GM12891 (cell line): ENCODE results near the gene FHIT.
A peak's percentile ranks its signal among the peaks of the same experiment; 100 is the strongest.

Source experiments
- DNase-seq: peaks from one replicate; pipeline ENCODE4 v3.0.0; 2011; ENCODE audit warnings: low spot score; ENCODE audit not compliant: insufficient read length
- FAIRE-seq: peaks from 2 replicates; lab custom pipeline; 2011; peaks lifted over from hg19 to GRCh38; lab: Jason Lieb, UNC
- PAX5 ChIP-seq: IDR thresholded peaks from 2 replicates; pipeline ENCODE4 v1.6.1; 2011; ENCODE audit warnings: low read length, moderate library complexity, mild to moderate bottlenecking; ENCODE audit not compliant: insufficient read depth, severe bottlenecking
- POLR2A ChIP-seq: IDR thresholded peaks from 2 replicates; pipeline ENCODE4 v1.6.1; 2011; ENCODE audit warnings: low read depth, low read length, control low read depth
- POLR2AphosphoS5 ChIP-seq: IDR thresholded peaks from 2 replicates; pipeline ENCODE4 v1.6.1; 2011; ENCODE audit warnings: low read depth, low read length, control low read depth
- POU2F2 ChIP-seq: IDR thresholded peaks from 2 replicates; pipeline ENCODE4 v1.6.1; 2011; ENCODE audit warnings: low read depth, mild to moderate bottlenecking, control low read depth, low read length, moderate library complexity
- SPI1 ChIP-seq: IDR thresholded peaks from 2 replicates; pipeline ENCODE4 v1.6.1; 2011; ENCODE audit warnings: low read depth, low read length, control low read depth
- TAF1 ChIP-seq: IDR thresholded peaks from 2 replicates; pipeline ENCODE4 v1.6.1; 2011; ENCODE audit warnings: low read depth, low read length, control low read depth

Gene FHIT

GRCh38 chr3:60243456-60243855 lies 1007.8 kb downstream of the FHIT start:
- TF ChIP-seq POLR2AphosphoS5 (no peak), POLR2A (no peak), POU2F2 (no peak), SPI1 (no peak), TAF1 (no peak), PAX5 (no peak)
- FAIRE-seq (no peak), DNase-seq (no peak)

GRCh38 chr3:60240492-60240891 lies 1010.8 kb downstream of the FHIT start:
- TF ChIP-seq POLR2AphosphoS5 (no peak), POU2F2 (no peak), POLR2A (no peak), PAX5 (no peak), TAF1 (no peak), SPI1 (no peak)
- DNase-seq (no peak), FAIRE-seq (no peak)

GRCh38 chr3:60238550-60238949 lies 1012.7 kb downstream of the FHIT start:
- FAIRE-seq (no peak), DNase-seq (no peak)

GRCh38 chr3:60229502-60229901 lies 1021.8 kb downstream of the FHIT start:
- no peak for DNase-seq
- TF ChIP-seq SPI1 (no peak), POU2F2 (no peak), POLR2AphosphoS5 (no peak), POLR2A (no peak), PAX5 (no peak), TAF1 (no peak)
- no peak for FAIRE-seq

More at GRCh38 chr3:60238550-60238949, 1012.7 kb downstream of the FHIT start:
- TF ChIP-seq TAF1 (no peak), POU2F2 (no peak), POLR2A (no peak), PAX5 (no peak), SPI1 (no peak), POLR2AphosphoS5 (no peak)

- FAIRE-seq (no peak), DNase-seq (no peak)
- TF ChIP-seq PAX5 (no peak), SPI1 (no peak), POLR2AphosphoS5 (no peak), POLR2A (no peak), POU2F2 (no peak)
These were observed 1022.4 kb downstream of the FHIT start for GRCh38 chr3:60228823-60229222.

- DNase-seq, result no peak
- no peak for FAIRE-seq
- TF ChIP-seq POLR2A, result no peak
- TF ChIP-seq PAX5, result peak; percentile 39
These were observed 1024.3 kb downstream of the FHIT start for GRCh38 chr3:60226912-60227311.

GRCh38 chr3:60225848-60226247 lies 1025.4 kb downstream of the FHIT start:
- TF ChIP-seq POLR2A (no peak), POU2F2 (no peak), SPI1 (no peak), POLR2AphosphoS5 (no peak), TAF1 (no peak), PAX5 (no peak)
- no peak for FAIRE-seq
- no peak for DNase-seq

- FAIRE-seq, result no peak
- no peak for DNase-seq
- TF ChIP-seq SPI1 (no peak), POLR2AphosphoS5 (no peak), PAX5 (no peak)
These were observed 1030.5 kb downstream of the FHIT start for GRCh38 chr3:60220768-60221167.

- no peak for DNase-seq
- no peak for FAIRE-seq
- TF ChIP-seq POU2F2 (no peak), TAF1 (no peak), SPI1 (no peak), PAX5 (no peak), POLR2AphosphoS5 (no peak)
These were observed 1031.8 kb downstream of the FHIT start for GRCh38 chr3:60219501-60219900.

- FAIRE-seq, result no peak
- DNase-seq, result no peak
- TF ChIP-seq POLR2A, result no peak
- TF ChIP-seq POU2F2, result no peak
These were observed 1033.9 kb downstream of the FHIT start for GRCh38 chr3:60217156-60217911.
